ENCODE data around the gene PSD.

Gene PSD

GRCh38 chr10:102420181-102420713 lies 1.7 kb upstream of the PSD start:
- Histone ChIP-seq H3K36me3 (ENCODE audit: control insufficient read depth, insufficient read depth, low read length) (peaks cover 11% of the 10 kb centered on the region), H3K4me3 (ENCODE audit: insufficient read depth, low read depth, low read length) (peak overlapping the region; percentile 89), H3K9me3 (ENCODE audit: control insufficient read depth, low read length) (no peaks in the 10 kb centered on the region), H3K27me3 (ENCODE audit: control insufficient read depth, insufficient read depth, low read length, poor library complexity, severe bottlenecking) (peaks cover 21% of the 10 kb centered on the region), H3K27ac (ENCODE audit: insufficient read depth, low read depth, low read length, poor library complexity, severe bottlenecking) (peak overlapping the region; percentile 38), H3K4me1 (ENCODE audit: control insufficient read depth, insufficient read depth, low read length) (peaks cover 37% of the 10 kb centered on the region)
- WGBS, 2 experiments: 1 to 2% methylated on average over 21 of the region's 21 CpGs

- H3K9me3 ChIP-seq (ENCODE audit: control insufficient read depth, low read length): no peaks in the 10 kb centered on the region
- peak overlapping the region; percentile 68 for H3K27ac ChIP-seq (ENCODE audit: insufficient read depth, low read depth, low read length, poor library complexity, severe bottlenecking)
- H3K27me3 ChIP-seq (ENCODE audit: control insufficient read depth, insufficient read depth, low read length, poor library complexity, severe bottlenecking): peaks cover 21% of the 10 kb centered on the region
- peaks cover 11% of the 10 kb centered on the region for H3K36me3 ChIP-seq (ENCODE audit: control insufficient read depth, insufficient read depth, low read length)
- peak overlapping the region; percentile 89 for H3K4me3 ChIP-seq (ENCODE audit: insufficient read depth, low read depth, low read length)
- 1% methylated on average over 54 of the region's 54 CpGs for WGBS, 2 experiments
- peaks cover 44% of the 10 kb centered on the region for H3K4me1 ChIP-seq (ENCODE audit: control insufficient read depth, insufficient read depth, low read length)
These were observed 940 bp upstream of the PSD start for GRCh38 chr10:102419269-102420180.

- Histone ChIP-seq H3K36me3 (ENCODE audit: control insufficient read depth, insufficient read depth, low read length) (no peaks in the 10 kb centered on the region), H3K4me1 (ENCODE audit: control insufficient read depth, insufficient read depth, low read length) (peaks cover 64% of the 10 kb centered on the region), H3K27ac (ENCODE audit: insufficient read depth, low read depth, low read length, poor library complexity, severe bottlenecking) (no peak overlapping the region), H3K9me3 (ENCODE audit: control insufficient read depth, low read length) (no peaks in the 10 kb centered on the region), H3K4me3 (ENCODE audit: insufficient read depth, low read depth, low read length) (no peak overlapping the region), H3K27me3 (ENCODE audit: control insufficient read depth, insufficient read depth, low read length, poor library complexity, severe bottlenecking) (peaks cover 22% of the 10 kb centered on the region)
- WGBS, 2 experiments: 91 to 93% methylated on average over 20 of the region's 20 CpGs
These were observed 1.9 kb downstream of the PSD start for GRCh38 chr10:102416695-102417094.

GRCh38 chr10:102416283-102416682 lies 2.3 kb downstream of the PSD start:
- H3K9me3 ChIP-seq (ENCODE audit: control insufficient read depth, low read length): no peaks in the 10 kb centered on the region
- no peaks in the 10 kb centered on the region for H3K36me3 ChIP-seq (ENCODE audit: control insufficient read depth, insufficient read depth, low read length)
- no peak overlapping the region for H3K4me3 ChIP-seq (ENCODE audit: insufficient read depth, low read depth, low read length)
- H3K27ac ChIP-seq (ENCODE audit: insufficient read depth, low read depth, low read length, poor library complexity, severe bottlenecking): no peak overlapping the region
- 88 to 90% methylated on average over 9 of the region's 9 CpGs for WGBS, 2 experiments
- H3K27me3 ChIP-seq (ENCODE audit: control insufficient read depth, insufficient read depth, low read length, poor library complexity, severe bottlenecking): peaks cover 22% of the 10 kb centered on the region
- H3K4me1 ChIP-seq (ENCODE audit: control insufficient read depth, insufficient read depth, low read length): peaks cover 67% of the 10 kb centered on the region

GRCh38 chr10:102414749-102415148 lies 3.8 kb downstream of the PSD start:
- 81 to 82% methylated on average over 20 of the region's 20 CpGs for WGBS, 2 experiments
- Histone ChIP-seq H3K36me3 (ENCODE audit: control insufficient read depth, insufficient read depth, low read length) (no peaks in the 10 kb centered on the region), H3K4me3 (ENCODE audit: insufficient read depth, low read depth, low read length) (no peak overlapping the region), H3K27ac (ENCODE audit: insufficient read depth, low read depth, low read length, poor library complexity, severe bottlenecking) (no peak overlapping the region), H3K27me3 (ENCODE audit: control insufficient read depth, insufficient read depth, low read length, poor library complexity, severe bottlenecking) (peaks cover 37% of the 10 kb centered on the region), H3K9me3 (ENCODE audit: control insufficient read depth, low read length) (no peaks in the 10 kb centered on the region), H3K4me1 (ENCODE audit: control insufficient read depth, insufficient read depth, low read length) (peaks cover 75% of the 10 kb centered on the region)

GRCh38 chr10:102413806-102414561 lies 4.6 kb downstream of the PSD start:
- 73 to 79% methylated on average over 16 of the region's 16 CpGs for WGBS, 2 experiments
- no peak overlapping the region for H3K4me3 ChIP-seq (ENCODE audit: insufficient read depth, low read depth, low read length)
- no peak overlapping the region for H3K27ac ChIP-seq (ENCODE audit: insufficient read depth, low read depth, low read length, poor library complexity, severe bottlenecking)
- H3K36me3 ChIP-seq (ENCODE audit: control insufficient read depth, insufficient read depth, low read length): no peaks in the 10 kb centered on the region
- peaks cover 79% of the 10 kb centered on the region for H3K4me1 ChIP-seq (ENCODE audit: control insufficient read depth, insufficient read depth, low read length)
- peaks cover 45% of the 10 kb centered on the region for H3K27me3 ChIP-seq (ENCODE audit: control insufficient read depth, insufficient read depth, low read length, poor library complexity, severe bottlenecking)
- H3K9me3 ChIP-seq (ENCODE audit: control insufficient read depth, low read length): no peaks in the 10 kb centered on the region

GRCh38 chr10:102413053-102413705 lies 5.4 kb downstream of the PSD start:
- Histone ChIP-seq H3K4me1 (ENCODE audit: control insufficient read depth, insufficient read depth, low read length) (peaks cover 72% of the 10 kb centered on the region), H3K36me3 (ENCODE audit: control insufficient read depth, insufficient read depth, low read length) (no peaks in the 10 kb centered on the region), H3K9me3 (ENCODE audit: control insufficient read depth, low read length) (no peaks in the 10 kb centered on the region), H3K27ac (ENCODE audit: insufficient read depth, low read depth, low read length, poor library complexity, severe bottlenecking) (peak overlapping the region; percentile 78), H3K27me3 (ENCODE audit: control insufficient read depth, insufficient read depth, low read length, poor library complexity, severe bottlenecking) (peaks cover 48% of the 10 kb centered on the region), H3K4me3 (ENCODE audit: insufficient read depth, low read depth, low read length) (no peak overlapping the region)
- WGBS, 2 experiments: 12 to 13% methylated on average over 5 of the region's 5 CpGs

GRCh38 chr10:102412293-102412692 lies 6.3 kb downstream of the PSD start:
- peaks cover 55% of the 10 kb centered on the region for H3K27me3 ChIP-seq (ENCODE audit: control insufficient read depth, insufficient read depth, low read length, poor library complexity, severe bottlenecking)
- H3K36me3 ChIP-seq (ENCODE audit: control insufficient read depth, insufficient read depth, low read length): no peaks in the 10 kb centered on the region
- no peaks in the 10 kb centered on the region for H3K9me3 ChIP-seq (ENCODE audit: control insufficient read depth, low read length)
- peaks cover 68% of the 10 kb centered on the region for H3K4me1 ChIP-seq (ENCODE audit: control insufficient read depth, insufficient read depth, low read length)
- 93% methylated on average over 10 of the region's 10 CpGs for WGBS, 2 experiments
- H3K27ac ChIP-seq (ENCODE audit: insufficient read depth, low read depth, low read length, poor library complexity, severe bottlenecking): peak overlapping the region; percentile 36
- H3K4me3 ChIP-seq (ENCODE audit: insufficient read depth, low read depth, low read length): no peak overlapping the region

GRCh38 chr10:102411341-102412255 lies 7.0 kb downstream of the PSD start:
- Histone ChIP-seq H3K4me3 (ENCODE audit: insufficient read depth, low read depth, low read length) (no peak overlapping the region), H3K4me1 (ENCODE audit: control insufficient read depth, insufficient read depth, low read length) (peaks cover 68% of the 10 kb centered on the region), H3K27me3 (ENCODE audit: control insufficient read depth, insufficient read depth, low read length, poor library complexity, severe bottlenecking) (peaks cover 62% of the 10 kb centered on the region), H3K27ac (ENCODE audit: insufficient read depth, low read depth, low read length, poor library complexity, severe bottlenecking) (peak overlapping the region; percentile 36), H3K9me3 (ENCODE audit: control insufficient read depth, low read length) (no peaks in the 10 kb centered on the region), H3K36me3 (ENCODE audit: control insufficient read depth, insufficient read depth, low read length) (no peaks in the 10 kb centered on the region)
- WGBS, 2 experiments: 89 to 90% methylated on average over 14 of the region's 14 CpGs
